Activated naive CD8-positive, alpha-beta T cell treated with anti-CD3 and anti-CD28 coated beads, Interleukin-2, amount 50 U/mL, for 16 hours (primary cell): Measurements from ENCODE around the gene CFAP126.
"Not testable (repeated sequence)": the region's sequence is repeated elsewhere in the genome, so short reads cannot be mapped to it uniquely, and the experiment has no call there.

Experiments
- DNase-seq: peaks from one replicate; pipeline ENCODE4 v3.0.0-alpha.2; 2020; ENCODE audit warnings: low read depth, low spot score

Gene CFAP126

DNA sequence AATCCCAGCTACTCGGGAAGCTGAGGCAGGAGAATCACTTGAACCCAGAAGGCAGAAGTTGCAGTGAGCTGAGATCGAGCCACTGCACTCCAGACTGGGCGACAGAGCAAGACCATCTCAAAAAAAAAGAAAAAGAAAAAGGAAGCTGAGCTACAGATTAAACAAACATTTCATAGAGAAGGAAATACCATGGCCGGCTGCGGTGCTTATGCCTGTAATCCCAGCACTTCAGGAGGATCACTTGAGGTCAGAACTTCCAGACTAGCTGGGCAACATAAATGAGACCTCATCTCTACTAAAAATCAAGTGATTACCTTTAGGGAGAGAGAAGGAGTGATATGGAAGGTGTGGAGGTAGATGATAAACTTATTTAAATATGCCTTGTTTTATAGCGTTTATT, 14.0 kb upstream of the CFAP126 start:
- no peak for DNase-seq

DNA sequence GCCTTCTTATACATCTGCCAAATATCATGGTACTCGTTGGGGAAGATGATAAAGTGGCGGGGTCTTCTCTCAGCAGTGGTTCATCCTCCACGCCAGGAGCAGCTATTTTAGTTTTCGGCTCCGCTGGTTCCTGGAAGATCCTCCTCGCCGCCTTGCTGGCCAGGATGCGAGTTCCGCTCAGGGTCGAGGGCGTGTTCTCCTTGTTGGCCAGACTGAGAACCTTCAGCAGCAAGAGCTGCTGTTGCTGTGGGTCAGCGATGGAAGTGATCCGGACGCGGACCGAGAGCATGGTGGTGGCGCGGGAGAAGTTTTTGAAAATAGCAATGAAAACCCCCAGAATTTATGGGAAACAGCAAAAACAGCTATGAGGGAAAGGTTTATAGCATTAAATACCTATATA, 11.4 kb upstream of the CFAP126 start:
- DNase-seq: no peak

DNA sequence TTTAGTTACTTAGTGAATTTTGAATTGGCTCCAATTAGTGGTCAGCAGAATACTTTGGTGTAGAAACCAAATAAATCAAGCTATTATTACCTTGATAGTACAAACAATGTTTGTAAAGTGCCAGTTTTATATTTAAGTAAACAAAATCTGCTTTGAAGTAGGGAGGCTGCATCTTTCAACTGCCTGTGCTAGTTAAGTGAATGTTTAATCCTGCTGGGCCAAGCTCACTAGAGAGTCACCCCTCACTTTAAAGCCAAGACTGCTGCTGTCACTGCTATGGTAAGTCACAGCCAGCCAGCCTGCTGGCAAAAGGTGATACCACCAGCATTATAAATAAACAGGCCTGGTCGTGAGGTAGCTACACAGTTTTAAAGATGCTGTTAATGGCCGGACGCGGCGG, 10.3 kb upstream of the CFAP126 start:
- no peak for DNase-seq

DNA sequence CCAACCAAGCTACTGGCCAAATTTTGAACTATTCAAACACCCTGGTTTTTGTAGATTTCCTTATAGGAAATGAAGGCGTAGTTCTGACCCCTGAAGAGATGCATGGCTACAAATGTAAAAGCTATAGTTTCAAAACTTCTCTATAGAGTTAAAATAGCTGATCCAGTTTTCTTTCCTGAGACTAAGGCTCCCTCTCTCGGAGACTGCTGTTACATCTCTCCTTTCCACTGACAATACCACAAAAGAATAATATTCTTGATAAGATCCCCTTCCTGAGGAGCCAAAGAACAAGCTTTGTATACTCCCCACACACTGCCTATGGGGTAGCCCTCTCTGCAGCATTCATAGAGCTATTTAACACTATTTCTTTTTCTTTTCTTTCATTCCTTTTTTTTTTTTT, 6.7 kb upstream of the CFAP126 start:
- no peak for DNase-seq

DNA sequence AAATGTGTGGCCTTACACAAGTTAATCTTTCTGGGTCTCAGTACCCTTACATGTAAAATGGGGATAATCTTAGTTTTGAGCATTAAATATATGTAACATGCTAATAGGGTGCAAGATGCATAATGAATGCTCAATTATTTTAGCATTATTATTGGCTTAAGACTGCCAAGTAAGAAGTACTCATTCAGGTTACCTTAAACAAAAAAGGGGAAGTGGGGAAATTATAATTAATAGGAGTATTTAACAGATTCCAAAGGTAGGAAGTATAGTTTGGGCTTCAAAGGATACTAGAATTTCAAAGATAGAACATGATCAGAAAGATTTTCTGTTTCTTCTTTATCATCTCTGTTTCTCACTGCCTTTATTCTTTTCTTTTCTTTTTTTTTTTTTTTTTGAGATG, 5.8 kb upstream of the CFAP126 start:
- DNase-seq: no peak

DNA sequence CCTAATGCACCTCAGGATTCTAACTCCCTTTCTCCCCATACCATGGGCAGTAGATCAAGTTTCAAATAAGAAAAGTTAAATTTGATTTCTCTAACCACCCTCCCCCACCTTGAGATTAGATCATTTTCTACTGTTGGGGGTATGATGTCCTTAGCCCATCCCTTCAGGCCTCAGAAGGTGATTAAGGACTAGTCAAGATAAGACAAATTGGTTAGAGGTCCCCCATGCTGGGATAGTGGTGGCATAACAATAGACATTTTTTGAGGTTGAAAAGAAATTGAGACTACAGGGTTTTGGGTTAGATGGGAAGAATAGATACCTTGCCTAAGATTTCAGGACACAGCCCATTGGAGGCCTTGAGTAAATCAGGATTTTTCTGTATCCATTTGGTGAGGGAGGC, 2.5 kb downstream of the CFAP126 start:
- DNase-seq: no peak

DNA sequence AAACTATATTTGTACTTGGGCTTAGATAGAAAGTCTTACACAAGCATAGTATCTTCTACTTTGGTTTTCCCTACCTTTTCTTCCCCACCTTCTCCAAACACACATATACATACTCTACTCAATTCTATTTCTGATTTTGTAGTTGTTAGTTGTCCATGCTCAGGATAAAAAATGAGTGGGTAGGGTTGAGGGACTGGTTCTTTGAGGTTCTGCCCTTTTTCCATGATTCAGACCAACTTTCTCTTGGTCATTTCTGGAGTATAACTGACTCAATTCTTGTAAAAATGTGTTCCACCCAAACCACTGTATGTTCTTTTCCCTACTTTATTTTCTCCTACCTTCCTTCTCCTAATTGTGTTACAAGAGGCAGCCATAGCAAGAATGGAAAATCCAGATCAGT, 3.3 kb downstream of the CFAP126 start:
- no peak for DNase-seq

DNA sequence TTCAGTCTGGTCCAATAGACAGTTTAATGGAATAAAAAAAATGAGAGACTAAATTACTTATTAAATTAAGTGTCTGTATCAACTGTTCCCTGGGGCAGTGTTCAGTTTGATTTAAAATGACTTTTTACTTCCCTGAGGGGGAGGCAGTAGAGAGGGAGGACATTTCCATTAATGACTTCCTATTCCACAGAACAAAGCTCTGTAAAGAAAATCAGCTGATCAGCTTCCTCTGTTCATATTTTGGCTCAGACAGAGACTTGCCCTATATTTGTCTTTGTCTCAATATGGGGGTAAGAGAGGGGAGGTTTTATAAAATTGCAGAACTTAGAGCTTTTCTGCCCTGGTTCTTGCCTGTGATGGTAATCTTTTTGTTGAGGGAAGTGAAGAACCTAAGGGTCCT, 8.4 kb downstream of the CFAP126 start:
- DNase-seq: no peak

DNA sequence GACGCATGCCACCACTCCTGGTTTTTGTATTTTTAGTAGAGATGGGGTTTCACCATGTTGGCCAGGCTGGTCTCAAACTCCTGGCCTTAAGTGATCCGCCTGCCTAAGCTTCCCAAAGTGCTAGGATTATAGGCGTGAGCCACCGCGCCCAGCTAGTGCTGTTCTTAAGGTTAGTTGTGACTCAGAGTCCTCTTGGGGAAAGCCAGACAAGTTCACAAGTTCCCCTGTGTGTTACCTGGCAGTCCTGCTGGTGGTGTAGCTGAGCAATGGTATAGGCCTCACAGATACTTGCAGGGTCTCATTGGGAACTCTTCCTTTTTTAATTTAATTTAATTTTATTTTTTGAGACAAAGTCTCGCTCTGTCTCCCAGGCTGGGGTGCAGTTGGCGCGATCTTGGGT, 10.6 kb downstream of the CFAP126 start:
- no peak for DNase-seq

DNA sequence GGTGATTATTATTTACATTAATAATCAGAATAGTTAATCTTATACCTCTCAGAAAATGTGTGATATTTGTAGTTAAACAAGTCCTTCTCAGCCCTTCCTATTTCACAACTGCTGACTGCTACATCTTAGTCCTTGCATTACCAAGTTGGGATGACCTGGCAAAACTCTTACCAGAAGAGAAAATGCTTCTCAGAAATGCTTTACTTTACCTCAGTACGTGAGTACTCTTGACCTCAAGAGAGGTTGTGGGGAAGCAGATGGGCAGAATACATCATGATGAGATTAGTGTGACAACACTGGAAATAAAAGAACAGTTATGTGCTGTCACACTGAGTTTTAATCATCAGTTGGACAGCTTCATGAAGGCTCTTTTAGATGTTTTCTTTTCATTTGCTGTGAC, 16.2 kb downstream of the CFAP126 start:
- DNase-seq: no peak

DNA sequence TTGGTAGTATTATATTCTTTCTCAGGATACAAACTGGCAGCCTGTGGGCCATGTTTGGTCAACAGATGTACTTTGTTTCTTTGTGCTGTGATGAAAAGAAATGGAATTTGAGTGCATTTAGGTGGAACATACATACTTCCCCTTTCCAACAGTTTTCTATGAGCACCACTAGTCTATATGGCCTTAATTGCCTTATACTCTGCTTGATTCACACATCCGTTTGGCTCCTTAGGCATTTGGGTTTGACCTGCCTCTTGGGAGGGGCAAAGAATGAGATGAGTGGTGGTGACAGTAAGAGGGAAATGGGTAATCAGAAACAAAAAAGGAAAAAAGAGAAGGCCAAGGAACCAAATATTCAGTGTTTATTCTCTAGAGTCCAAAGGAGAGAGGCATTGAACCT, 17.0 kb downstream of the CFAP126 start:
- no peak for DNase-seq

DNA sequence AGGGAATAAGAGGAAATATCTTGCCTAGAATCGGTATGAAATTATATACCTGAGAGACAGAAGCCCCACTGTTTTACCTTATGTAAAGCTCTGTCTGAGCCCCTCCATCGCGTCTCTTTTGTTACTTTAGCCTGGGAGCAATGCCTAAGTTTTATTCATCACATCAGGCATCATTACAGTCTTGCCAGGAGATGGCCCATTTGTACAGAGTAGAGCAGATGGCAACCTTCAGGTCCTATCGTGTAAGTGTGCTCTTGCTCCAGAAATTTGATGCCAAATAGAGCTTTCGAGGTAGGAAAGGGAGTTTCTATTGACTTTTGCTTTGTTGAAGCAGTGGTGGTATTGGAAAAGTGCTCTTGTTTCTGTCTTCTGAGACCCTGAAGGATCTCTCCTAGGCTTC, 24.9 kb downstream of the CFAP126 start:
- no peak for DNase-seq

DNA sequence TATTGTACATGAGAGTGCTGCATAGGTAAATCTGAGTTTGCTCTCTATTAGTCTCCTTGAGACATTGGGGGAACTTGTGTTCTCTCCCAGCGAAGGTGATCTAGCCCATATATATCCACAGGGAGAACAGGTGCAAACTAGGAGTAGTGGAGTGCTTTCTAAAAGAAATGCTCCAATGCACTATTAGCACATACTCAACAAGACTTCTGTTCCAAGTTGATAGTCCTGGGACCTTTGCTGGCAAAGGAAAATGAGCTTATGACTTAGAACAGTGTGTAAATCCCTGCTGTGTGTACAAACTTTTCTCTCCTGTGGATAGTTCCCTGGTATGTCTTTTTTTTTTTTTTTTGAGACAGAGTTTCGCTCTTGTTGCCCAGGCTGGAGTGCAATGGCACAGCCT, 25.5 kb downstream of the CFAP126 start:
- no peak for DNase-seq

DNA sequence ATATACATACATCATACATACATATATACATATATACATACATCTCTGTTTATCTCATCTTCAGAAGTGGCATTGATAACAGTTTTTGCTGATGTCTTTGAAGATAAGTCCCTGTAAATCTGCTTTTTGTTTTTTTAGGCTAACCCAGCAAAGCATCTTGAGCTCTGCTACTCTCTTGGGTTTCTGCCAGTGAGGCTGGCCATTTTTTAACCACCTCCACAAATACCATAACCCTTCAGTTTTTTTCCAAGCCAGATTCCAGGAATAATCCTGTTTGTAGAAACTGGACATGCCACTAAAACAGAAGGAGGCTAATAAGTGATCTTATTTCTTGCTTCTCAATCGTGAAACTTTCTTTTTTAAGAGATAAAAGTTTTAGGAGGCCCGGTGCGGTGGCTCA, 31.9 kb downstream of the CFAP126 start:
- no peak for DNase-seq

DNA sequence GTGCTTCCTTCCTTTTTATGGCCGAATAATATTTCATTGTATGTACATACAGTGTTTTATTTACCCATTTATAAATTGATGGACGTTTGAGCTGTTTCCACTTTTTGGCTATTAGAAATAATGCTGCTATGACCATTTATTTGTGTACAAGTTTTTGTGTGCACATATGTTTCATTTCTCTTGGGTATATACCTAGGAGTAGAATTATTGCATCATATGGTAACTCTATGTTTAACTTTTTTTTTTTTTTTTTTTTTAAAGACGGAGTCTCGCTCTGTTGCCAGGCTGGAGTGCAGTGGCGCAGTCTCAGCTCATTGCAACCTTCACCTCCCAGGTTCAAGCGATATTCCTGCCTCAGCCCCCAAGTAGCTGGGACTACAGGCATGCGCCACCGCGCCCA, 34.5 kb downstream of the CFAP126 start:
- DNase-seq: no peak

DNA sequence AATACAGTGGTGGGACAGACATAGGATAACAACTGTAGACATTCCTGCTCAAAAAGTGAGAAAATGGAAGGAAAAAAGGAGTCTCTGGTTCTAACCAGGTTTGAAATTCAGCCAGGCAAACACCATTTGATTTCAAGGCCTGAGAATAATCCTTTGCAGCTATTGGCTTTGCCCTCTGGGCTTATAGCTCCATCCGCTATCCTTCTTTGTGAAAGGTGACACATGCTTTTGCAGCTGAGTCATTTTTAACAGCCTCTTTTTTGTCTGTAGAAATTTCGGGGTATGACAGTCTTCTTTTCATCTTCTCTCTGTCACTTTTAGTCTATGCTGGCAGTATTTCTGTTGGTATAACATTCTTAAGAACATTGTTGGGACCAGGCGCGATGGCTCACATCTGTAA, 37.3 kb downstream of the CFAP126 start:
- no peak for DNase-seq

DNA sequence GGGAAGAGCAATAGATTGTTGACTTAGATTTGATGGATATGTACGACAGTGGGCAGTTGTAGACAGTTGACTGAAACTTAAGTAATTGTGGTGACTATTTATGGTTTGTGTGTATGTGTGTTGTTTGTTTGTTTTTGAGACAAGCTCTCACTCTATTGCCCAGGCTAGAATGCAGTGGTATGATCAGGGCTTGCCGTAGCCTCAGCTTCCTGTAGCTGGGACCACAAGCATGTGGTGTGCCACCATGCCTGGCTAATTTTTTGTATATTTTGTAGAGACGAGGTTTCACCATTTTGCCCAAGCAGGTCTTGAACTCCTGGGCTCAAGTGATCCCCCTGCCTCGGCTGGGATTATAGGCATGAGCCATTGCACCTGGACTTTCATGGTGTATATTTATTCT, 43.7 kb downstream of the CFAP126 start:
- DNase-seq: no peak

DNA sequence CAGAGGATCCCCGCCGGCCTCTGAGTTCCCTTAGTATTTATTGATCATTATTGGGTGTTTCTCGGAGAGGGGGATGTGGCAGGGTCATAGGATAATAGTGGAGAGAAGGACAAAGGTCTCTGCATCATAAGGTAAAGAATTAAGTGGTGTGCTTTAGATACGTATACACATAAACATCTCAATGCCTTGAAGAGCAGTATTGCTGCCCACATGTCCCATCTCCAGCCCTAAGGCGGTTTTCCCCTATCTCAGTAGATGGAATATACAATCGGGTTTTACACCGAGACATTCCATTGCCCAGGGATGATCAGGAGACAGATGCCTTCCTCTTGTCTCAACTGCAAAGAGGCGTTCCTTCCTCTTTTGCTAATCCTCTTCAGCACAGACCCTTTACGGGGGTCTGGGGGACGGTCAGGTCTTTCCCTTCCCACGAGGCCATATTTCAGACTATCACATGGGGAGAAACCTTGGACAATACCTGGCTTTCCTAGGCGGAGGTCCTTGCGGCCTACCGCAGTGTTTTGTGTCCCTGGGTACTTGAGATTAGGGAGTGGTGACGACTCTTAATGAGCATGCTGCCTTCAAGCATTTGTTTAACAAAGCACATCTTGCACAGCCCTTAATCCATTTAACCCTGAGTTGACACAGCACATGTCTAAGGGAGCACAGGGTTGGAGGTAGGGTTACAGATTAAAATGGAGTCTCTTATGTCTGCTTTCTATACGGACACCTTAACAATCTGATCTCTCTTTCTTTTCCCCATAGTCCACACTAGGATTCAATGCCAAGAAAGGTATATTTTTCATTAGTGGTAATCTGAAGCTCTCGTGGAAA, 51.6 kb downstream of the CFAP126 start:
- not testable (repeated sequence) for DNase-seq
